DOHH2 (cell line): ENCODE data around the gene TLR4.

Experiments
- CTCF ChIP-seq: fragments of 200-600 bp; sonication (generic); IDR thresholded peaks from one replicate; pipeline ENCODE4 v1.5.1; 2014; ENCODE audit warnings: antibody characterized with exemption, mild to moderate bottlenecking, low read depth, low read length; ENCODE audit not compliant: poor library complexity, severe bottlenecking
- EZH2phosphoT487 ChIP-seq: fragments of 200-600 bp; sonication (generic); IDR thresholded peaks from 2 replicates; pipeline ENCODE4 v1.6.1; 2017; ENCODE audit warnings: borderline replicate concordance, mild to moderate bottlenecking, antibody characterized with exemption, low read length, moderate library complexity, mixed read lengths

DNA sequence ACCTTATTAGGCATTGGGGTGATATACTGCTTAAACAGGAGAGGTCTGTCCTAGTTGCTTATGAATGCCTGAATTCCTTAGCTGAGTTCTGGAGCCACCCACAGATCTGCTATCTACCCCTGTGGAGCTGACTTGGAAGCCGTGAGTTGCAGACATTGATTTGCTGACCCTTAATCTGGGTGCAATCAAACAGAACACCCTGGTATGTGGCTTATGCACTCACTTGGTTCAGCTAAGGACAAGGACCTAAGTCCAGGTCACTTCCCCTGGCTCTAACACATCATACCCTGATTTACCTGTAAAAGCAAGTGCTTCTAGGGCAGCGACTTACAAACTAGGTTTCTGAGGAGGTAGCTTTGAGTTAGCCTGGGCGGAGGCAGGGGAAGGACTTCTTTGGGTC lies 41.6 kb upstream of the TLR4 start:
- TF ChIP-seq CTCF (no peak), EZH2phosphoT487 (no peak)
